Germinal center (tissue), 1 donor: ENCODE data around the gene HRH1.
"Not testable (repeated sequence)": the region's sequence is repeated elsewhere in the genome, so short reads cannot be mapped to it uniquely, and the experiment has no call there.

ENCODE experiments used
- DNase-seq: peaks from one replicate; pipeline ENCODE4 v3.0.0; 2012; ENCODE audit warnings: mixed read lengths, low spot score

Gene HRH1

DNA sequence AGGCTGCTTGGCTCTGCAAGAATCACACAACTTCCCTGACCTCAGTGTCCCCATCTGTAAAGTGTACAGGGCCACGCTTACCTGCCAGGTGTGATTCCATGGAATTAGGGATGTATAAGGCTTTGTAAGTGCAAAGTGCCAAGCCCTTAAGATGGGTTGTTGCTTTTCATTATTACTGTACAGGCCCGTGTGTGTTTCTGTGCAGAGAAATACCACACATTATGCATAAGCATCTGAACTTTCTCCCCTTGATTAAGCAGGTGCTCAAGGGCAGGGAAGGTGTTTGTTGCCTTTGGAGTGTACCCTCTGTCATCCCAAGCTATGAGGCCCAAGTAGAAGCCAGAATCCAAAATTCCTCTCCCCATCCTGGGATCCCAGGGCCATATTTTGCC lies 13.6 kb upstream of the HRH1 start:
- no peak for DNase-seq

DNA sequence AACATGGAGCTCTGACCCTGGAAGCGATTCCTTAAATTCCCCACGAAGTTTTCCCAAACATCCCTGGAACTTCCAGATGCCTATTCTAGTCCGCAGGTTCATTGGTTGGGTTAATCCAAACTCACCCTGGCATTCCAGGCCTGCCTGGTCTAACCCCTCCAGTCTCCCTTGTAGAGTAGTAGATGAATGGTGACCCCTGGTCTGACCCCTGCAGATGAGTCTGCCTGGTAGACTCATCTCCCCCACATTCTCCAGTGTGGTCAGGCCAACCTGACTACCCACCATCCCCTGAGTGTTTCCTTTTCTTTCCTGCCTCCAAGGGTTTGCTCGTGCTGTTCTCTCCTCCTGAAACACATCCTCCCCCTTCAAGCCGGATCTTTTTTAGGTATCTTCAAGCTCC lies 10.8 kb upstream of the HRH1 start:
- no peak for DNase-seq

DNA sequence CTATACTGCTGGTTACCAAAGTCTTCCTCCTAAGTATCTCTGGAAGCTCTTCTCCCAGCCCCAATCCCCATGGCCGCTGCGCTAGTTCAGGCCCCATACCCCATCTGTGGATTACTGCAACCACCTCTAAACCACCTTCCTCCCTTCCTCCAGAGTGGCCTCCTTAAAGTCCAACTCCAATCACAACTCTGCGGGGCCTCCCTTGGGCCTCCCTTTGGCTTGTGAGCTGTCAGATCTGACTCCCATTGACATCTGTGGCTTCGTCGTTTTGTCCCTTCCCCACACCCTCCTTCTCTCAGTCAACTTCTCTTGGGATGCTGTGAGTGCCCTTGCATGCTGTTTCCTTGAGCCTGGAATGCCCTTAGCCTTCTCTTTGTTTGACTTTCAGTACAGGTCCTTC lies 9.3 kb upstream of the HRH1 start:
- DNase-seq, result no peak

DNA sequence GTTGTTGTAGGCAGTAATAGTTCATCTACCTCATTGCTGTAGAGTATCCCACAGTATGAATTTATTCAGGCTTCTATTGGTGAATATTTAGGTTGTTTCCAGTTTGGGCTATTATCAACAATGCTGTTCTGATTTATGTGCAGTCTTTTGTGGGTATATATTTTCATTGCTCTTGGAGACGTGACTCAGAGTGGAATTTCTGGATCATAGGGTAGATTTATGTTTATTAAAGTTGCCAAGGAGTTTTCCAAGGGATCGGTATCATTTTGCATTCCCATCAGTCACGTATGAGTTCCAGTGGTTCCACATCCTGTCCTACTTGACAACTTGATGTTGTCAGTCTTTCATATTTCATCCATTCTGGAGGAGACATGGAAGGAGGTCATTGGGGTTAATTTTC lies 8.4 kb upstream of the HRH1 start:
- no peak for DNase-seq

DNA sequence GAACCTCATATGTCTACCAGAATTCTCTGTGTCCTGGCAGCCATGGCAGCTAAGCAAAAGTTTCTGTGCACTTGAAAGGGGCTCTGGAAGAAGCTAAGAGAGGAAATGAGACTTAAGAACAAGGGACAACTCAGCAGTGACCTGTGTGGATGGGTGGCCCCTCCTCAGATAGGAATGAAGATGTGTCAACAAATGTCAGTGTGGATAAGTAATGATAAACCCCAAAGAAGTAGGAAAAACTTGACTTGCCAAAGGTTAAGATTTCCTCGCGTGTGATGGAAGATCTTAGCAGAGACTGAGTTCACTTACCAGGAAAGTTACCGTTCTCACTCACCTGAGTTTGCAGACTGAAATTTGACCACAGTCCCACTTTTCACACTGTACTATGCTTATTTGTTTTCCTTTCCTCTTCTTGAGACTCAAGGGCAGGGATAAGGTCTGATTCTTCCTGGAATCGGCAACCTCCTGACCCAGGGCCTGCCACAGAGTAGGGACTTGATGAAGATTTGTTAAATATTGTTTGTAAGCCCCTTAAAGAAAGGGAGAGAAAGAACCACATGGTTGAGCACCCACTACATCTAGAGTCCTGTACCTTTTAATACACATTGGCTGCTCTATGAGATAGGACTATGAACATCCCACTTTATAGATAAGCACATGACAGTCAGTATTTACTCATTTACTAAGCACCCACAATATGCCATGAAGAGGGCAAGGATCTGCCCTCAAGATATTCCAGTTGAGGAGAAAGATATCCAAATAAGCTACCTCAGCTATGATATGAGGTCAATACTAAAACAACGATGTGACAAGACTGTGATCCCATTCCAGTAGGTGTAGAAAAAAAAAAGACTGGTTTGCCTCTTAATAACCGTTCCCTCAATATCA lies 7.3 kb upstream of the HRH1 start:
- DNase-seq, result no peak

DNA sequence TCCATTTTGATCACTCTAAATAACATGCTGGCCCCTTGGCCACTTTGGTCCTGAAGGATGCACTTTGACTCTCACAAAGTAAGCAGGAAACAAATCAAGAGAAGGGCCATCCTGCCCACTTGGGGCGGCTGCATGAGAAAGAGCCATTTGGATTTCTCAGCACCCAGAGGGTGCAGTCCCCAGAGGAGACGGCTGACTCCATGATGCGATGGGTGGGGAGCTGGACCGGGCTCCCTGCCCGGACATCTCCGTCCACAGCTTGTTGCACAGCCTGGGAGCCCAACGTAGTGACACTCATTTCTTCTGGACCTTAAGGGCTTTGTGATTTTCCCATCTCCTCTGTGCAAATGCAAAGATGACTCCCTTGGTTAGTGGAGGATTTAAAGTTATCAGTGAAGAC lies 4.0 kb upstream of the HRH1 start:
- DNase-seq, result no peak

DNA sequence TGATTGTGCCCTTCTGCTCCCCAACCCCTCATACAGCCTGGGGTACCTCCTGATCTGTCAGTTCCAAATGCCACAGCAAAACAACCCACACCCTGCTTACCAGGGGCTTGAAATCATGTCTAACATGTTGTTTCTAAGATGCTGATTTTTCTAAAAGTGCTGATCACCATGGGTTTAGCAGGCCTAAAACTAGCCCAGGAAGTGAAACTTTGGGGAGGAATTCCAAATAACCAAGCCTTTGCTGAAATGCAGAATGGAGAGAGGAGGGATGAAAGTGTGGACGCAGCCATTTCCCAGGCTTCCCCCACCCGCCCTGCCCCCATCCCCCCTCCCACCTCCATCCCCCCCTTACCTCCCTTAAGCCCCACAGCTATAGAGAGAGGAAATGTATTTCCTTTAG lies 2.0 kb upstream of the HRH1 start:
- DNase-seq, result no peak

DNA sequence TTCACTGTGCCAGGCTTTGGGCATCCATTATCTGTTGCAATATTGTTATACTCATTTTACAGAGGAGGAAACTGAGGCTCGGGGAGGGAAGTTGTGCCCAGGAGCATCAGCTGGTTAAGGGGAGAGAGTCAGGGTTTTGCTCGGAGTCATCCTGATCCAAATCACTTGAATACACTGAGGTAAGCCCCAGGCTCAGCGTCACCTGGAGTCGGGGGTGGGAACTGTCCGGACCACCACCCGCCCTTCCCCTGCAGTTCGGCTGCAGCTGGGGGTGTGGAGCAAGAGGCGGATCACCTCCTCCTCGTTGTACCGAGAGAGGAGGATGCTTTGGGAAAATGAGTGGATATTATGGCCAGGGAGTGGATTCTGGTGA lies 646 bp downstream of the HRH1 start:
- no peak for DNase-seq

DNA sequence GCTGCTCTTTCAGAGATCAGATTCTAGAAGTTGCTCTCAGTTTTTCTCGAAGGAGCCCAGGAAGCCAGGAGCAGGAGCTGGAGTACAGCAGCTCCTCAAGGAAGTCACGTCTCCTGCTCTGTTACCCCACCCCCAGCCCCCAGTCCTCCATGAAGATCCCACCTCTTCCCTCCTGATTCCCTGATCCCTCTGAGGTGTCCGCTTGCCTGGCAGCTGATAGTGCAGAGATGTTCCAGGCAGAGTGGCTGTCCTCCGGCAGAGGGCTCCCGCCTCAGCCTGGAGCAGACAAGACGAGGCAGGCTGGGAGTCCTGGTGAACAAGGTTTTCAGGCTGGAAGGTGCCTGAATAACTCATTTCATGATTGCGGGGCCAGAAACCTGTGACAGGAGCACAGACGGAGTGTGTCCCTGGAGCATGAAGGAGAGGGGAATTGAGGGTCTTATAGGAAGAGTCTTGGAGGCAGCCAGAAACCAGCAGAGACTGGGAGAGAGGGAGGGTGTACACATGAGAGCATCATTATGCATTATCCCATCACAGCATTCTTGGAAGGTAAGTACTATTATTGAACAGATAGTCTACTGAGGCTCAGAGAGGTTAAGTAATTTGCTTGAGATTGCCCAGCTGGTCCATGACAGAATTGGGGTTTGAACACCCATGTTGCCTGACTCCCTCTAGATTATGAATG lies 1.2 kb downstream of the HRH1 start:
- DNase-seq, result no peak

DNA sequence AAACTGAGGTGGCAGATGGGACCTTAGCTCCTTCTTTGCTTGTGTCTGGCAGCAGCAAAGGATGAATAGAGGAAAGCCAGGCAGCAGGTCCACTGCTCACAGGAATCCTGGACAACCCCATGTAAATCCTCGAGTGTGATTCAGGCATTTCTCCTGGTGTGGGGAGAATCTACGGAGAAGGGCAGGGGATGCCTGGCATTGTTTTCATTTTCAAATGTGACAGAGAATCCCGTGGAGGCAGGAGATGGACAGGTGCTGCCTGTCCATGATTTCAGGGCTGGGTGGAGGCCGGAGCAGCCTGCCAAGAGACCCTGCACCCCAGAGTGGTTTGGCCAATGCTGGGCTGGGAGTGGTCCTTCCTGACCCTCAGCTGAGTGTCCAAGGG lies 1.7 kb downstream of the HRH1 start:
- DNase-seq, result no peak

DNA sequence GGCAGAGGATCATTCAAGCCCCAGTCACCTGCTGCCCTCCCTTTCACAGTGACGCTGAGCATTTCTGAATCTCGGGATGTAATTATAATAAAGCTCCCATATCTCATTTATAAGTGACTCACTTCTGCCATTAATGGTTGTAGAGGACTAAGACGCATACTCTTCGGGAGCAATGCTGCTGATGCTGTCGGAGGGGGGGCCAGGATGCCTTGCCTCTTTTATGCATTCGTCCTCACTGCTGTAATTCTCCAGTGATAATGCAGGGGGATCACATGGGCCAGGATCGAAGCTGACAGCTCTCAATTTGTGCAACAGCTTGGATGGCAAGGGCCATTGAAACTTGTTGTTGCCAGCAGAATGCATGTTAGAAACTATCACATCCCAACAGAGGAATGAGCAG lies 3.1 kb downstream of the HRH1 start:
- DNase-seq, result no peak

DNA sequence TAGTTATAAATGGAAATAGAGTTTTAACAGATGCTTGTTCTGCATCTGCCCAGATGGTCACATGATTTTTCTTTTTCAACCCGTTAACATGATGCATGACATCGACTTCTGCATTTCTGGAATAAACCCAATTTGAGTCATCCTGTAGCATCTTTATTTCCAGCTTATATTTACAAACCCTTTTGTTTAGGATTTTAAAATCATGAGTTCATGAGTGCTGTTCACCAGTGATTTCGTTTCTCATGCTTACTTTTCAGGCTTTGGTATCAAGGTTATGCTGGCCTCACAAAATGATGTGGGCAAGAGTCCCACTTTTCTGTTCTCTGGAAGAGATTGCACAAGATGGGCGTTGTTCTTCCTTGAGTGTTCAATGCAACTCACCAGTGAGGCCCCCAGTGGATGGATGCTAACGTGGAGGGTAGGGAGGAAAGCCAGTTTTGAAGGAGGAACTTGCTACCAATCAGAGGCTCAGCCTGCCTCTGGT lies 5.2 kb downstream of the HRH1 start:
- no peak for DNase-seq

DNA sequence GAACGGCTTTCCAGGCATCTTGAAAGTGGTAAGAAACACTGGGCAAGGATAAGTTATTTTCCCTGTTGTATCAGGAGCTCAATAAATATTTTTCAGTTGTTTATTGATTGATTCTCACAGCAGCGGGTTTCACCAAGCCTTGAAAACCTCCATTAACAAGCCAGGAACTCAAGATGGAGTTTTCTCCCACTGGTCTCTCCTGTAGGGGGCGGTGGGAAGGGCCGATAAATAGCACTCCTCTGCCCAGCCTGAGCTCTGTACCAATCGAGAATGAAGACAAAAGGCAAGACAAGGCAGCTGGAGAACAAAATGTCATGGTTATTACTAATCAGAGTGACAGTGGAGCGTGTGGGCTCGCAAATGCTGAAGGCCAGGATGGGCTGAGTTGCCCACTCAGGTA lies 7.4 kb downstream of the HRH1 start:
- DNase-seq, result no peak

DNA sequence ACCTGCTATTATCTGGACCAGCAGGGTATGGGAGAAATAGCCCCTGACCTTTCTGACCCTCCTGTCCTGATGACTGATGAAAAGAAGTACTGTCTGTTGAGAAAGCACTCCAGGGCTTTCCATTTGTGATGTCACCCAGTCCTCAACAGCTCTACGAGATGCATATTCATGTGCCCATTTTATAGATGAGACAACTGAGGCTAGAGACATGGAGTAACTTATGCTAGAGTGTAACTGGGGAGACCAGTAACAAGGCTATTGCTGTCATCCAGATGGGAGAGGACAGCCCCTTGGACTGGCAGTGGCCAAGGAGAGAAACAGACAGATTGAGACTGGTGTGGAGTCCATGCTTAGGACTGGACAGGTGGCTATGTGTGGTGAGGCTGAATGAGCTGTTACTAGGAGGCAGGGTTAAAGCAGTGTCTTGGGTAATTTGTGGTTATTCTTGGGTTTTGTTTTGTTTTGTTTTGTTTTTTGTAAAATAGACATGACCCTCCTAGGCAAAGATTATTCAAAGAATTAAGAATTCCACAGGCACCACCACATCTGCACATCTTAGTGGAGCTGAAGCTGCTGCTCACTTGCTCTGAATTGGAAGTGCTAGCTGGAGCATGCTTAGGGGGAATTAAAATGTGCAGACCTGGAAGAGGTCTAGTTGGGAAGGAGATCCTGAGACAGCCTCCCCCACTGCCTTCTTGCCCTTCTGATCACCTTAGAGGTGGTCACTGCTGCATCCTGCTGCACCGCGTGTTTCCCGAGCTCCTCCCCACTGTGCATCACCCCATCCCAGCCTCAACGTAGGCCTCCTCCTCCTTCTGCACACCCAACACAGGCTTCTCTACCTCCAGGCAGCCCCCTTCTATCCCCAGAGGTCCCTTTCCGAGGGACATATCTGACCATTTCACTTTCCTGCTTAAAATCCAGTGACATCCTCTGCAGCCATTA lies 8.4 kb downstream of the HRH1 start:
- no peak for DNase-seq

DNA sequence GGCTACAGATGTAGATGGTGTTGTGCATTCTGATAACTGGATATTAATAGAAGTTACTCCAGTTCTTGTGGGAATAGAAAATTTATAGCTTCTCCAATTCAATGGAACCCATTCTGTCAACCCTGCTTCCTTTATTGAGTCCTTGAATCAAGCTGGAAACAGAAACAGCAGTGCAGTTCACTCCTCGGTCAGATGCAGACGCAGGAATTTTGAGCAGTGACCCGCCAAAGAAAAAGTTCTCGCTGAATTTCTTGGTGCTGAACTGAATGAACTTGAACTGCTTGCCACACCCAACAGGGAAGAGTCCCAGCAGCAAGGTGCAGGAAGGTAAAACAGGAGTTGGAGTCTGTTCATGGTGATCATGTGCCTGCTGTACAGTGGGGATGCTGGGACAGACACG lies 10.3 kb downstream of the HRH1 start:
- no peak for DNase-seq

DNA sequence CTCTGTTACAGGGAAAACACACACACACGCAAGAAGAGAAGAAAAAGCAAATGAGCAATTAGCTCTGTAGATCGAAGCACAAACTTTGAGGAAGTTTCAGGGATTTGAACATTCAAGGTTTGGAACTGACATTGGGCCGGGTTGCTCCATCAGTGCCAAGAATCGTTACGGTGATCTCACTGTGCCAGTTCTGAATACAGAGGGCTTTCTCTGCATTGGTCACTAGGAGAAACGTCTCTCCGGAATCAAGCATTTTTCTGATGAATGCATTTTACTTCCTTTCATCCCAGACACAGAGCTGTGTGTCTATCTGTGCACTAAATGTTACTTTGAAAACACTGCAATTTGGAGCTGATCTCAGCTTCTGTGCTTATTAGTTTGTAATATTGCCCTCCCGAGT lies 11.2 kb downstream of the HRH1 start:
- no peak for DNase-seq

DNA sequence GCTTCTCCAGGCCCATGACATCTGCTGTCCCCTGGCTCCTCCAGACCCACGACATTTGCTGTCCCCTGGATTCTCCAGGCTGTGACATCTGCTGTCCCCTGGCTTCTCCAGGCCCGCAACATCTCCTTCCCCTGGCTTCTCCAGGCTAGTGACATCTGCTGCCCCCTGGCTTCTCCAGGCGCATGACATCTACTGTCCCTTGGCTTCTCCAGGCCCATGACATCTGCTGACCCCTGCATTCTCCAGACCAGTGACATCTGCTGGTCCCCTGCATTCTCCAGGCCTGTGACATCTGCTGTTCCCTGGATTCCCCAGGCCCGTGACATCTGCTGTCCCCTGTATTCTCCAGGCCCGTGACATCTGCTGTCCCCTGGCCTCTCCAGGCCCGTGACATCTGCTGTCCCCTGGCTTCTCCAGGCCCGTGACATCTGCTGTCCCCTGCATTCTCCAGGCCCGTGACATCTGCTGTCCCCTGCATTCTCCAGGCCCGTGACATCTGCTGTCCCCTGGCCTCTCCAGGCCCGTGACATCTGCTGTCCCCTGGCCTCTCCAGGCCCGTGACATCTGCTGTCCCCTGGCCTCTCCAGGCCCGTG lies 12.6 kb downstream of the HRH1 start:
- DNase-seq, result not testable (repeated sequence)

DNA sequence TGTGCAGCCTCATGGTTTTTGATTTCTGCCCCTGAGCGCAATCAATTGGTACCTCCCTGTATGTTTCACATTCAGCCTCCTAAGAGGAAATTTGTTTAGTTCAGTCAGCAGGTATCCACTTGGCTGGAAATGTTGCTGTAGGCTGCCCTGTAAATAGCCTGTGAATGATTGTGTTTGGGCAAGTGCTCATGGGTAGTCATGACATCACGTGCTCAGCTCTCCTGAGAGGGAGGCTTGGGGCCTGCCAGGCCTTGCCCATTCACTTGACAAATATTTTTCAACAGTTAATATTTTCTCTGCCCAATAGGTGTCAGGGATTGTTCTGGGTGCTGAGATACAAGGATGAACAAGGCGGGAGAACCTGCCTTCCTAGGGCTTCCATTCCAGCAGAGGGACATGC lies 13.3 kb downstream of the HRH1 start:
- DNase-seq, result no peak

DNA sequence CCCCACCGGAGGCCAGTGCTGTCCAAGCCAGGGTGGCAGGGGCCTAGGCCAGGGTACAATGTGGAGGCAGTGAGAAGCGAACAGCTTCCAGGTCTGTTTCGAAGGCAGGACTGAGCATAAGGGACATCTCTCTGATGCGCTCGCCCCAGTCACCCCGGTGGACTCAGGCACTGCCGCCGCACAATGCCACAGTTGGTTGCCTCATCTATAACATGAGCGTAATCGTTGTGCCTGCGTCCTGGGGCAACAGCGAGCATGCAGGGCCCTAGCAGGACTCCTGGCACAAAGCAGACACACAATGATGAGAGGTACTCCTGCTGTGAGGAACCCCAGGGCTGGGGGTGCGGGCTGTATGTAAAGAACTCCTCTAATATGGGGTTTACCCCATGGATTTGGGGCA lies 14.1 kb downstream of the HRH1 start:
- DNase-seq, result no peak

DNA sequence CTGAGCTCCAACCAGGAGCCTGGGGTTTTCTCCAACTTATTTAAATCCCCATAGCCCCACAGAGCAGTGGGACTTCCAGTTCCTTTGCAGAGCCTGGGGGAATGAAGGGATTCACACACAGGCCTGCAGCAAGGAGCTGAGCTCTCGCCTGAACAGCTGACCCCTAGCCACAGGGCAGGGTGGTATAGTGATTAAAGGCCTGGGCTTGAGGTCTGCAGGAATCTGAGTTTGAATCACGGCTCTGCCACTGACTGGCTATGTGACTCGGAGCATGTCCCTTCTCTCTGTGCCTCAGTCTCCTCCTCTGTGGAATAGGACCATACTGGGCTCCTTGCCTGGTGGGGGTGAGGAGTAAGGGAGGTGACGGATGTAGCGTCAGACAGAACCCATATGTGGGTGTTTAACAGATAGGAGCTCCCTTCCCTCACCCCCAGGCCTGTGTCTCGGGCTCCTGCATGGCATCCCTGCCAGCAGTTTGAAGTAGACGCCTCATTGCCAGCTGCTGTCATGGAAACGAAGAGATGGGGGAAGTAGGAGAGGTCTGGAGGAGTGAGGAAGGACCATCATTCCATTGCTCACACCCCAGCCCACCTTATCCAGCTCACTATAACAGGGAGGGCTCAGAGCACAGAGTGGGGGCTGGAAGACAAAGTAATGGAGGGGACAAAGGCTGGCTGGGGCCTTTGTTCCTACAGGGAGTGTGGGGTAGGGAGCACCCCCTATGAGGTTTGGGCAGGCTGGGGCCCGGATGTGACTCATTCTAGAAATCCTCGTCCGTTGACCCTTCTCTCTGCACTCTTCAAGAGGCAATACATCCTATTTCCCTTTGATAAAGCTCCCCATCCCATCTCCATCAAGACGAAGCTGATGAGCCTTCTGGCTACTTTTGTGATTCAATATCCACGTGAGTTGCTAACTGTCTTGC lies 14.8 kb downstream of the HRH1 start:
- no peak for DNase-seq
